Epidermal melanocyte (primary cell): Measurements from ENCODE around the gene PHEX.

Experiments
- DNase-seq: peaks from one replicate; pipeline ENCODE4 v3.0.0; 2011; ENCODE audit warnings: low spot score; ENCODE audit not compliant: insufficient read length

Gene PHEX

GRCh38 chrX:22105231-22105630 is 73.1 kb downstream of the PHEX start:
- DNase-seq, result no peak

GRCh38 chrX:22105971-22106370 is 73.8 kb downstream of the PHEX start:
- DNase-seq, result no peak

- no peak for DNase-seq
These were observed 77.3 kb downstream of the PHEX start for GRCh38 chrX:22109442-22109841.

- DNase-seq, result no peak
These were observed 78.8 kb downstream of the PHEX start for GRCh38 chrX:22110729-22111494.

- DNase-seq, result no peak
These were observed 84.8 kb downstream of the PHEX start for GRCh38 chrX:22116605-22117546.

GRCh38 chrX:22117633-22118032 is 85.5 kb downstream of the PHEX start:
- no peak for DNase-seq

- no peak for DNase-seq
These were observed 86.2 kb downstream of the PHEX start for GRCh38 chrX:22118161-22118830.

GRCh38 chrX:22121161-22121560 is 89.0 kb downstream of the PHEX start:
- DNase-seq, result no peak

- peak; percentile 19 for DNase-seq
These were observed 90.4 kb downstream of the PHEX start for GRCh38 chrX:22122510-22122909.

- DNase-seq, result no peak
These were observed 92.0 kb downstream of the PHEX start for GRCh38 chrX:22124098-22124497.

- DNase-seq, result no peak
These were observed 93.4 kb downstream of the PHEX start for GRCh38 chrX:22125481-22125880.

- no peak for DNase-seq
These were observed 94.2 kb downstream of the PHEX start for GRCh38 chrX:22126327-22126726.

- no peak for DNase-seq
These were observed 96.8 kb downstream of the PHEX start for GRCh38 chrX:22128961-22129360.

- no peak for DNase-seq
These were observed 102.6 kb downstream of the PHEX start for GRCh38 chrX:22134681-22135080.

GRCh38 chrX:22135171-22135711 is 103.1 kb downstream of the PHEX start:
- DNase-seq, result no peak

GRCh38 chrX:22135994-22136684 is 104.0 kb downstream of the PHEX start:
- DNase-seq, result no peak

- DNase-seq, result no peak
These were observed 104.6 kb downstream of the PHEX start for GRCh38 chrX:22136711-22137110.

- no peak for DNase-seq
These were observed 107.7 kb downstream of the PHEX start for GRCh38 chrX:22139822-22140221.

- no peak for DNase-seq
These were observed 109.1 kb downstream of the PHEX start for GRCh38 chrX:22141047-22141730.

GRCh38 chrX:22147214-22147613 is 115.1 kb downstream of the PHEX start:
- no peak for DNase-seq
